ENCODE results near the gene PSD4.

DNA sequence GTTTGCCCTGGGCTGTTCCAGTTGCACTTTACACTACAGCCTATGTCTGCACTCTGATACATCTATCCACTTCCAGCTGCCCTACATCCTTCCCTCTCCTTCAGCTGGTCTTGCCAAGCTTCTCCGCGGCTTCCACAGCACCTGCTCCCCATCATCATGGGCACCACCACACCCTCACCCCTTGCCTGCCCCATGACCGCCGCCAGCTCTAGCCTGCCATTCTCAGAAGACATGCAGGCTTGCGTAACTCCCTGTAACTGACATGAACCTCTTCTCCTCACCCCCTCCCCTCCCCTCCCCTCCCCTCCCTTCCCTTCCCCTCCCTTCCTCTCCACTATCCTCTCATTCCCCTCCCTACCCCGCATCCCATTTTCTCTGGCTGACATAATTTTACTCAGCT is 59.0 kb downstream of the PSD4 start:
- TF ChIP-seq RAD21 (conservative IDR thresholded peaks at IDR 0.05 in 1 of 2, IDR thresholded peaks at IDR 0.05 in 1 of 2) (no peak), BHLHE40 (IDR thresholded peaks at IDR 0.05; ENCODE audit: low read depth, low read length) (no peak), POLR2A (IDR thresholded peaks at IDR 0.05; ENCODE audit: low read length) (no peak), EP300 (IDR thresholded peaks at IDR 0.05) (no peak), KDM1A (IDR thresholded peaks at IDR 0.05; ENCODE audit: low read depth) (no peak), FOSL2 (IDR thresholded peaks at IDR 0.05) (no peak), FOSL2 (CRISPR knock-in tag; IDR thresholded peaks at IDR 0.05) (no peak), MAZ (IDR thresholded peaks at IDR 0.05; ENCODE audit: borderline replicate concordance, low read depth, low read length) (no peak), SMC3 (IDR thresholded peaks at IDR 0.05) (no peak), RFX5 (IDR thresholded peaks at IDR 0.05) (no peak), MAFK (IDR thresholded peaks at IDR 0.05; ENCODE audit: partially characterized antibody) (no peak), EHMT2 (IDR thresholded peaks at IDR 0.05; ENCODE audit: low read depth) (no peak), NR3C1 (IDR thresholded peaks at IDR 0.05) (no peak)
- TF ChIP-seq, protein P1, sequence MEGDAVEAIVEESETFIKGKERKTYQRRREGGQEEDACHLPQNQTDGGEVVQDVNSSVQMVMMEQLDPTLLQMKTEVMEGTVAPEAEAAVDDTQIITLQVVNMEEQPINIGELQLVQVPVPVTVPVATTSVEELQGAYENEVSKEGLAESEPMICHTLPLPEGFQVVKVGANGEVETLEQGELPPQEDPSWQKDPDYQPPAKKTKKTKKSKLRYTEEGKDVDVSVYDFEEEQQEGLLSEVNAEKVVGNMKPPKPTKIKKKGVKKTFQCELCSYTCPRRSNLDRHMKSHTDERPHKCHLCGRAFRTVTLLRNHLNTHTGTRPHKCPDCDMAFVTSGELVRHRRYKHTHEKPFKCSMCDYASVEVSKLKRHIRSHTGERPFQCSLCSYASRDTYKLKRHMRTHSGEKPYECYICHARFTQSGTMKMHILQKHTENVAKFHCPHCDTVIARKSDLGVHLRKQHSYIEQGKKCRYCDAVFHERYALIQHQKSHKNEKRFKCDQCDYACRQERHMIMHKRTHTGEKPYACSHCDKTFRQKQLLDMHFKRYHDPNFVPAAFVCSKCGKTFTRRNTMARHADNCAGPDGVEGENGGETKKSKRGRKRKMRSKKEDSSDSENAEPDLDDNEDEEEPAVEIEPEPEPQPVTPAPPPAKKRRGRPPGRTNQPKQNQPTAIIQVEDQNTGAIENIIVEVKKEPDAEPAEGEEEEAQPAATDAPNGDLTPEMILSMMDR (IDR thresholded peaks at IDR 0.05): no peak
- TF ChIP-seq, protein P2, sequence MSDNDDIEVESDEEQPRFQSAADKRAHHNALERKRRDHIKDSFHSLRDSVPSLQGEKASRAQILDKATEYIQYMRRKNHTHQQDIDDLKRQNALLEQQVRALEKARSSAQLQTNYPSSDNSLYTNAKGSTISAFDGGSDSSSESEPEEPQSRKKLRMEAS (IDR thresholded peaks at IDR 0.05): no peak

Measured in A549 (cell line).